CD14-positive monocyte (primary cell): ENCODE data around the gene FRAS1. TPM values are rescaled to one million over a fixed set of nuclear protein-coding genes. Genes with fewer than 3 reads are reported as not detected.

Experiments
- DNase-seq, 3 donors: peaks; one replicate each; pipeline ENCODE4 v3.0.0-alpha.2; 2011 to 2022
- H2AFZ ChIP-seq: 2 replicates; pipeline ENCODE4 v1.6.0; 2012; ENCODE audit warnings: mild to moderate bottlenecking, low read depth, low read length, inconsistent platforms; ENCODE audit not compliant: insufficient read depth, poor library complexity, severe bottlenecking
- H3K27ac ChIP-seq, 2 donors: 1 replicate in 1 of 2; 2 replicates in 1 of 2; pipeline ENCODE4 v1.5.1; 2012 to 2013; ENCODE audit warnings: low read length in 2 of 2, control low read depth in 1 of 2, inconsistent platforms in 1 of 2, low read depth in 1 of 2, mild to moderate bottlenecking in 1 of 2
- H3K27me3 ChIP-seq, 2 donors: one replicate each; pipeline versions ENCODE4 v1.6.0 to v1.6.1; 2011 to 2013; ENCODE audit warnings: low read length in 2 of 2; ENCODE audit not compliant: control insufficient read depth in 2 of 2, insufficient read depth in 2 of 2
- H3K36me3 ChIP-seq, 2 donors: replicated peaks in 1 of 2; 1 replicate in 1 of 2; 2 replicates in 1 of 2; pipeline versions ENCODE4 v1.5.1 to v1.6.1; 2012 to 2013; ENCODE audit warnings: low read length in 2 of 2, control low read depth in 1 of 2, inconsistent platforms in 1 of 2, mild to moderate bottlenecking in 1 of 2; ENCODE audit not compliant: insufficient read depth in 2 of 2, control insufficient read depth in 1 of 2
- H3K4me1 ChIP-seq, 2 donors: 1 replicate in 1 of 2; 2 replicates in 1 of 2; pipeline versions ENCODE4 v1.5.1 to v1.6.1; 2012 to 2013; ENCODE audit warnings: low read length in 2 of 2, control low read depth in 1 of 2, inconsistent platforms in 1 of 2, mild to moderate bottlenecking in 1 of 2, moderate library complexity in 1 of 2; ENCODE audit not compliant: insufficient read depth in 2 of 2, control insufficient read depth in 1 of 2
- H3K4me2 ChIP-seq: replicated peaks from 2 replicates; pipeline ENCODE3; 2012; ENCODE audit warnings: low read length, moderate library complexity, mild to moderate bottlenecking; ENCODE audit not compliant: poor library complexity, severe bottlenecking; ENCODE audit errors: extremely low read depth
- H3K4me3 ChIP-seq, 3 experiments: fragments of 200-600 bp in 1 of 3; sonication (generic) in 1 of 3; replicated peaks in 1 of 3; 1 replicate in 2 of 3; 2 replicates in 1 of 3; pipeline ENCODE4 v1.5.1; 2011 to 2013; ENCODE audit warnings: low read length in 3 of 3, mild to moderate bottlenecking in 3 of 3, control low read depth in 2 of 3, low read depth in 2 of 3, inconsistent platforms in 1 of 3, moderate library complexity in 1 of 3
- H3K79me2 ChIP-seq: 2 replicates; pipeline ENCODE4 v1.6.0; 2012; ENCODE audit warnings: mild to moderate bottlenecking, control low read depth, inconsistent platforms, low read length, moderate library complexity; ENCODE audit not compliant: insufficient read depth
- H3K9ac ChIP-seq: 2 replicates; pipeline ENCODE4 v1.6.0; 2017; ENCODE audit warnings: low read length, mild to moderate bottlenecking; ENCODE audit not compliant: insufficient read depth, poor library complexity, severe bottlenecking
- H3K9me3 ChIP-seq, 2 donors: replicated peaks in 1 of 2; 1 replicate in 1 of 2; 2 replicates in 1 of 2; pipeline versions ENCODE4 v1.5.1 to v1.6.1; 2012 to 2013; ENCODE audit warnings: low read length in 2 of 2, control low read depth in 1 of 2; ENCODE audit not compliant: control insufficient read depth in 1 of 2, insufficient read depth in 1 of 2
- H4K20me1 ChIP-seq: 2 replicates; pipeline ENCODE4 v1.6.0; 2012; ENCODE audit warnings: mild to moderate bottlenecking, low read length, control low read depth, moderate library complexity; ENCODE audit not compliant: insufficient read depth
- H3K27ac Mint-ChIP-seq, 7 donors: one replicate each; pipeline ENCODE4 v1.8.0; 2020; ENCODE audit warnings: mild to moderate bottlenecking in 7 of 7, mixed read lengths in 7 of 7, moderate library complexity in 6 of 7, inconsistent platforms in 2 of 7
- H3K27me3 Mint-ChIP-seq, 3 donors: one replicate each; pipeline ENCODE4 v1.8.0; 2021 to 2022; ENCODE audit warnings: low read depth in 3 of 3, mild to moderate bottlenecking in 3 of 3, mixed read lengths in 3 of 3, moderate library complexity in 3 of 3, inconsistent platforms in 1 of 3
- H3K36me3 Mint-ChIP-seq, 2 donors: one replicate each; pipeline ENCODE4 v1.8.0; 2020; ENCODE audit warnings: mixed read lengths in 2 of 2, inconsistent platforms in 1 of 2, mild to moderate bottlenecking in 1 of 2
- H3K4me1 Mint-ChIP-seq: one replicate; pipeline ENCODE4 v1.8.0; 2020; ENCODE audit warnings: mild to moderate bottlenecking, mixed read lengths
- H3K4me3 Mint-ChIP-seq, 2 donors: one replicate each; pipeline ENCODE4 v1.8.0; 2020; ENCODE audit warnings: mild to moderate bottlenecking in 2 of 2, mixed read lengths in 2 of 2, moderate library complexity in 1 of 2
- H3K9me3 Mint-ChIP-seq, 7 donors: one replicate each; pipeline ENCODE4 v1.8.0; 2020 to 2022; ENCODE audit warnings: mixed read lengths in 7 of 7, mild to moderate bottlenecking in 6 of 7, moderate library complexity in 6 of 7, inconsistent platforms in 2 of 7
- CTCF ChIP-seq: fragments of 200-600 bp; IDR thresholded peaks from one replicate; pipeline ENCODE4 v1.8.0; 2022; ENCODE audit warnings: antibody characterized with exemption, mild to moderate bottlenecking
- WGBS: methylation state at CpG from one replicate; pipeline ENCODE4 v1.1.5; 2013; ENCODE audit warnings: missing lambda C conversion rate; ENCODE audit not compliant: insufficient coverage; 5-methylcytosine and 5-hydroxymethylcytosine counted together
- intact Hi-C, 2 donors: fragments of 100-400 bp; cut with micrococcal nuclease; formaldehyde crosslinking; loops; one replicate each; pipeline versions ENCODE4 v1.15.0 to v1.15.1; 2023
- polyA plus RNA-seq, 3 donors: library from polyadenylated mRNA; depleted of rRNA in 1 of 3; unstranded in 2 of 3; stranded (reverse) in 1 of 3; fragments of 300-500 nt in 2 of 3; fragments of >200 nt in 1 of 3; fragmentation: Illumina TruSeq in 2 of 3; gene quantifications; 1 replicate in 2 of 3; 2 replicates in 1 of 3; pipeline ENCODE4 v1.2.3, GENCODE V29; 2012 to 2021

Gene FRAS1
- polyA plus RNA-seq, 3 donors = not detected

- H4K20me1 ChIP-seq = no peaks in the 10 kb centered on the region
- no peaks in the 10 kb centered on the region for H3K27me3 Mint-ChIP-seq
- intact Hi-C loops = no loop called here
- no peak overlapping the region for H3K27ac ChIP-seq
- H3K27me3 ChIP-seq = no peaks in the 10 kb centered on the region
- no peaks in the 10 kb centered on the region for H3K36me3 Mint-ChIP-seq
- H3K9me3 ChIP-seq = no peaks in the 10 kb centered on the region
- no peak overlapping the region for H3K4me3 Mint-ChIP-seq
- H3K79me2 ChIP-seq = no peaks in the 10 kb centered on the region
- H2AFZ ChIP-seq = no peak overlapping the region
- no peak overlapping the region for H3K27ac Mint-ChIP-seq
- H3K4me3 ChIP-seq = no peak overlapping the region
- H3K4me2 ChIP-seq = no peak overlapping the region
- WGBS = 88% methylated on average over 1 of the region's 5 CpGs
- no peak for DNase-seq
- no peaks in the 10 kb centered on the region for H3K36me3 ChIP-seq
- peaks cover 0 to 11% (median 6%) of the 10 kb centered on the region in 7 donors for H3K9me3 Mint-ChIP-seq
- no peaks in the 10 kb centered on the region for H3K4me1 ChIP-seq
- H3K9ac ChIP-seq = no peak overlapping the region
- H3K4me1 Mint-ChIP-seq = no peaks in the 10 kb centered on the region
- TF ChIP-seq CTCF = no peak
These were observed 485.2 kb downstream of the FRAS1 start for GRCh38 chr4:78542373-78542772.

GRCh38 chr4:78543424-78544125 is 486.5 kb downstream of the FRAS1 start:
- Mint-ChIP-seq H3K27ac (no peak overlapping the region), H3K4me1 (no peaks in the 10 kb centered on the region), H3K36me3 (no peaks in the 10 kb centered on the region), H3K4me3 (no peak overlapping the region), H3K9me3 (peaks cover 3 to 17% (median 11%) of the 10 kb centered on the region in 7 donors), H3K27me3 (no peaks in the 10 kb centered on the region)
- Histone ChIP-seq H3K9ac (no peak overlapping the region), H3K9me3 (no peaks in the 10 kb centered on the region), H4K20me1 (no peaks in the 10 kb centered on the region), H3K36me3 (no peaks in the 10 kb centered on the region), H3K4me2 (no peak overlapping the region), H2AFZ (no peak overlapping the region), H3K4me1 (no peaks in the 10 kb centered on the region), H3K27ac (no peak overlapping the region), H3K79me2 (no peaks in the 10 kb centered on the region), H3K27me3 (no peaks in the 10 kb centered on the region), H3K4me3 (no peak overlapping the region)
- intact Hi-C loops = no loop called here
- no CpG with 5 or more reads among the region's 2 CpGs for WGBS
- no peak for TF ChIP-seq CTCF
- no peak for DNase-seq
